Right ventricle myocardium superior (tissue), 1 donor: Measurements from ENCODE around the gene FARP1. TPM values are rescaled to one million over a fixed set of nuclear protein-coding genes. Genes with fewer than 3 reads are reported as not detected.

Experiments
- ATAC-seq: fragments of 200-7000 bp; cut with Tn5 transposase; one replicate; pipeline ENCODE4 v1.9.1; 2020; ENCODE audit warnings: mild to moderate bottlenecking; ENCODE audit not compliant: poor library complexity
- DNase-seq: peaks from one replicate; pipeline ENCODE4 v3.0.0-alpha.2; 2020
- intact Hi-C: fragments of 100-400 bp; cut with DNase I; formaldehyde crosslinking; loops from one replicate; pipeline ENCODE4 v1.11.2; 2022
- total RNA-seq: library from RNA; stranded (reverse); fragmentation: NEBNext Ultra II Directional; extraction: Animal tissue kit (Norgen Biotek cat#: 25700); gene quantifications from one replicate; pipeline ENCODE4 v1.2.1, GENCODE V29; 2021
- donor health status: DM: no; HTN: yes; CAD: no; lungs with severe emphysema.

Gene FARP1
- total RNA-seq, 1 donor from 2014 or later: 11.1 TPM

DNA sequence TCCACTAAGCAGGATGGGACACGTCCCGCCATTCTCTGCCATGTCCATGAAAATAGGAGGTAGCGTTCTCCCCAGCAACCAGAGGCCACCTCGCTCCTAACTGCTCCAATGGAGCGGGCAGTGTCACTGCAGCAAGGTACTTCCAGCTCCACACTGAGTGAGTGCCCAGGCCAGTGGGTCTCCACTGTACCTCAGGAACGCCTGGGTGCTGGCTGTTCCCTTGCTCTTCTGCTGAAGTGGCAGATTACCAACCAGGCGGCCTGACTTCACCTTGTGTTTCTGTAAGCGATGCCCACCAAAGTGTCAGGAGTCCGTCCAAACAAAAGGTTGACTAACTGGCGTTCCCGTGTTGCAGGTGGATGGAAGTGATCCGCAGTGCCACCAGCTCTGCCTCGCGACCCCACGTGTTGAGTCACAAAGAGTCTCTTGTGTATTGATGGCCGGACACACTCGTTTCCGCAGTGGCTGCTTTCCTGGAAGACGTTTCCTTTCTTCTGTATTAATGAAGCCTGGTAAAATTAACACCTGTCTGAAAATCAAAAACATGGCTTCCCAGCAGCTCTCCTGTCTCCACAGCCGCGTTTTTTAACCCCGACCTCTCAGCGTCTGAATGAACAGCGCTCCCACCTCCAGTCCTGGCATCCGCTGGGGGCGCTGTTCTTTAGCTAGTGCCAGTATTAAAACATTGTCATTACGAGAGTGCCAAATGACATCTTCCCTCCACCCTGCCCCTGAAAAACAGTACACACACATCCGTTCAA, 305.2 kb downstream of the FARP1 start:
- ATAC-seq (peak; percentile 22), DNase-seq (peak; percentile 71)
- intact Hi-C loops: loop anchor here (10.0 kb wide), 1 partner anchor 397 kb away; no protein-coding TSS in a partner anchor

DNA sequence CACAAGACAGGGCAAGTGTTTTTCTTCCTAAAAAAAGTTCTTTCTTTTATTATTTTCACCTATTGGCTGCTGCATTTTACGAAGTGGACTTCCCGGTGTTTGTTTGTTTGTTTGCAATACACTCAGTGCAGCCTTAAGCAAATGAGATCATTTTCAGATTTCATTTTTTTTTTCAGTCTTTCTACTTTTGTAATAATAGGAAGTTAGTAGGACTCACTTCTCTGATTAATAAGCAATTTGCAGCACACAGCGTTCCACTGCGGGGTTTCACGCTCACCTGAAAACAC, 305.7 kb downstream of the FARP1 start:
- DNase-seq: no peak
- intact Hi-C loops: loop anchor here (10.0 kb wide), 1 partner anchor 396 kb away; no protein-coding TSS in a partner anchor

DNA sequence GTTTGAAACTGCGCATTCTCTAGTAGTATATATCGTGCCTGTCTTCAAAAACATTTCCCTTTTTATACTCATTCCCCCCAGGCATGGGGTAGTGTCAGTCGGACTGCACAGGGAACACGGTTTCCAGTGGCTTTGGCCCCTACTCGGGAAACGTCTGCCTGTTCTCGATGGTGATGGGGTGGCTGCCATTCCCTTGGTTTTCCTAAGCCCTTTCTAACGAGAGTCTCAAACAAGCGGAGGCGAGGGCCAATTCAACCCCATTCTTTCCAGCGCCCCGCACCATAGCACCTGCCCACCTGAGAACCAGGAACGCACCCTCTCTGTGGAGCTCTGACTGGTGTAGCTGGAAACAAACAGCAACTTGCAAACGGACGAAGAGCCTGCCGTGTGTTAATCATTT, 306.4 kb downstream of the FARP1 start:
- DNase-seq (no peak), ATAC-seq (no peak)
- intact Hi-C loops: loop anchor here (10.0 kb wide), 1 partner anchor 396 kb away; no protein-coding TSS in a partner anchor

More for the DNA sequence above, 305.7 kb downstream of the FARP1 start:
- no peak for ATAC-seq

DNA sequence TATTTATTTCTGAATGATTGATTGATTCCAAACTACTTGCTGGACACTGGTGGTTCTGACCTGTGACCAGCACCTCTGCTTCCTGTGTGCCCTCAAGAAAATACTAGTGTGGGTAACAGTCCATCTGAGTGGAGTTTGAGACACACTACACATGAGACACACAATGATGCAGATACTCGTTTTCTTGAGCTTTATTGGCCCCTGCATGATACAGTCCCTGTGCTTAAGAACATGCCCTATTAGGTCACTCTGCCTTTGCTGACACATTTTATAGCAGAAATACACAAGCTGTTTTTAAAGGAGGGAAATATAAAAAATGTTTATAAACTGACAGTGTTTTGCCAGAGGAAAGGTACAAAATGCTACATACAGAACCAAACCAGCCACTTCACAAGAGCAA, 307.1 kb downstream of the FARP1 start:
- DNase-seq: no peak
- intact Hi-C loops: loop anchor here (5.0 kb wide), 1 partner anchor 127 kb away; the partner anchor contains the start of gene STK24
- ATAC-seq: no peak

DNA sequence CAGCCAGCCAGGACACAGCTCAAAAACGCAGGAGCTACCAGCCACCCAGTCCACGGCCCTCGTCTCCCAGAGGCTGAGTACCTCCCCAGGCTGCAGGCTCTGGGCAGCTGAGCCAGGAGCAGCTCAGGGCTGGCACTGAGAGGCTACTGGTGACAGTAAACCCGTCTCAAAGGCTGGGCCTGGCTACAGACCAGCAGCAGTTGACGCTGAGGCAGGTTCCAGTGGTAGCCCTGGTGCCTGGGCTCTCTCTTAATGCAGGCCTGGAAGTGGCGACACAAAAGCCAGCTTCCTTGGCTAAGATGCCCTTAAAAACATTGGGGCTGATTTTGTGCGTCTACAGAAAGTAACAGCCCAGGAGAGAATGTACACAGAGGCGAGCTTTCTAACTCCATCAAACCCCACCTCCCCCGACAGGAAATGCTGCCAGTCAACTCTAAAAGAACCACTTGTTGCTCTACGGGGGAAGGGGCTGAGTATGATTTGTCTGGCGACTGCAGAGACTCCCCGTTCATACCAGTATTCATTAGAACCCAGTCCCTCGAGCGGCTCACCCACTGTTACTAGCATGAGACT, 307.7 kb downstream of the FARP1 start:
- DNase-seq (peak; percentile 77), ATAC-seq (peak; percentile 65)
- intact Hi-C loops: loop anchor here (5.0 kb wide), 1 partner anchor 127 kb away; the partner anchor contains the start of gene STK24

DNA sequence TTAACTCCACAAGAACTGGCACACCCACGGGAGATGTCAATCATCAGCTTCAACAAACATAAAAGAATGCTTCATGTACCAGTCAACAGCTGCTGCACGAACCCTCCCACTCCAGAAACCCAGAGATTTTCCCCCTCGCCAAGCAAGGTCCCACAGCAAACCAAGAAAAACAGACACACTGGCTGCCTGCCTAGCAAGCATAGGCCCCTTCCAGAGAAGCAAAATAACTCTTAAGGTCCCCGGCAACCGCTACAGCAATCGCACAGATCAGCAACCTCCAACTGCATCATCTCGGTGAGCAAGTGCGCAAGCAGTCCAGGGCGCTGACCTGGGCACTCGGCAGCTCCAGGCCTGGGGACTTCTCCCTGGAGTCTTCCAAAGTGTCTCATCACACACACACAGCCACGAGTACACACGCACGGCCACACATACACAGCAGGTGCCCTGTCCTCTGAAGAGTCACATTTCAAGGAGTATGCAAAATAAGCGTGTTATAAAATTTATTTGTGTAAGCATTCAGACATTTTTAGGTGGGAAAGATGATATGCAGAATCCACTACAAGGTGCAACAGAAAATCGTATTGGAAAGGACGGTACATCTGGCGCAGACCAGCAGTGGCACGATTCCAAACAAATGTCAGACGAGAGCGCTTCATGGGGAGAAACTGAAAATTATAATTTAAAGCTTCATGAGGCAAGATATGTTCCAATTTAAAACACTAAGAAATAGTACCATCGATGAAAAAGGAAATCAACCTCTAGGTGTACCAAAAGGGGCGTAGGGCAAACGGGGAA, 309.0 kb downstream of the FARP1 start:
- intact Hi-C loops: loop anchor here (5.0 kb wide), 1 partner anchor 125 kb away; the partner anchor contains the start of gene STK24
- no peak for DNase-seq
- peak; percentile 6 for ATAC-seq

DNA sequence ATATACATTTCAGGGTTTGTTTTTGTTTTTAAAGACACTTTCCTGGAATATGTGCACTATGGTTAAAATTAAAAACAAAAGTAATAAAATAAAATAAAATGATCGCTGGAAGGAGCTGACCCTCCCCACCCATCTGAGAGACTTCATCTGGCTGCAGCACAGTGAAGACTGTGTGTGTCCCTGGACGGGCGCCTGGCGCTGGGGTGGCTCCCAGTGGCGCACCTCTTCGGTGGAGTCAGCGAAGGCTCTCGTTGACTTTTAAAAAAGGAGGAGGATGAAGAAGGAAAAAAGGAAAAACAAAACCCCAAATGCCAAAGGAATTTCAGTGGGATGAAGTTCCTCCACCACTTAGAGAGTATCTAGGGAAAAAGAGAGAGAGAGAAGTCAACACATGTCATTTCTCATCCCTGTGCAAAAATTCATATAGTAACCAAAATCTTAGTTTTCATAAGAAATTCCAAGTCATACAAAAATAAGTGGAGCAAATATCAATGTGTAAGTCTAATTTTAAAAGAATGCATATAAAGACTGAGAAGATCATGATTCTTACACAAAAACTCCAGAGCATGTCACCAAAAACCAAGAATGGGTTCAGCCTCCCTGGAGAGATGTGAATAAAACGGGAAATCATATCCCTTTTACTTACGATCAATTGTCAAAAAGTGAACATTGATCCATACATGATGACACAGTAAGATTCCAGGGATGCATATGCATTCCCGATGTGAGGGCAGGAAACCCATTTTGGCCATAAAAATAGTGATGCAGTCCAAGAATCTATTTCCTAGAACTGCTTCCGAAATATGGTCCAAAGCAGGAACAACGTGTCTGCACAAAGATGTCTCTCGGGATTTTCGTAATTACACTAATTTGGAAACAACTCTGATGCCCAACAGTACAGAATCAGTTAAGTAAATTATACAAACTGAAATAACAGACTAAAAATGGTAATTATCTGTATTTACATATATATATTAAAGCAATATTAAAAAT, 310.3 kb downstream of the FARP1 start:
- no peak for DNase-seq
- intact Hi-C loops: loop anchor here (5.0 kb wide), 1 partner anchor 124 kb away; the partner anchor contains the start of gene STK24
- no peak for ATAC-seq

DNA sequence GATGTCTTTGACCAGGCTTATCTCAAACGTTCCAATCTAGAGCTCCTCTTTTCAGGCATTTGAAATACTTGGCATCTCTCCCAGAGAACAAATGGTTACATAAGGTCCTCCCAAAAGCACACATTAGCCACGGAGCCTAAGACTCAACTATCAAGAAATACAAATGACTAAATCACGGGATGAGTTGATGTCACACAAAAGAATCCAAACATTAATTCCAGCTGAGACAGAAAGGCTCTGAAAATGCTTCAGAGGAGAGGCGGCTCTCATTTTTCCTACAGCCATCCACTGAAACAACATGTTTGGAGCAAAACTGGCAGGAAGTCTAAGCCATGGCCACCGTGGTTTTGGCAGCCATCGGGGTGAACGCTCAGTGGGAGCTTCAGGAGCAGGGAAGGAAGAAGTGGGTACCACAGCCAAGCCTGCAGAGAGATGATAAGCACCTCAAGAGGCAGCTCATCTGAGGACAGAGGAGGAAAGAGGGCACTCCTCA, 311.5 kb downstream of the FARP1 start:
- ATAC-seq (peak; percentile 79), DNase-seq (no peak)
- intact Hi-C loops: loop anchor here (5.0 kb wide), 1 partner anchor 123 kb away; the partner anchor contains the start of gene STK24

DNA sequence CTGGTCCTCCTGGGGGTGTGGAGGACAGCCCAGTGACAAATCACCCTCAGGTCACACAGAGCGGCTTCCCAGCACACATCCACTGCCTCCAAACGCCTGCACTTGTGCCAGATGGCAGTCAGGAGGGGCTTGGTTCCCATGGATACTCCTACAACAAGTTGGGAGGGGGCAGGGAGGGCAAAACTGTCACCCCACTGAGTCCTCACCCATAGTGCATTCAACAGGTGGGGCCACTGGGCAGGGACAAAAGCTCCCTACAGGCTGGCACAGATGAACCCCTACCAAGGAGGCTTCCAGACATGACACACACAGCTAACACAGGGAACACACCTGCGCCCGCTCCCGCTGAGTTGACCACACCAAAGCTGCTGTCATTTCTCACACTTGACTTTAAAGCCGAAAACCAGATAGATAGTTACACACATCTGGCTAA, 313.5 kb downstream of the FARP1 start:
- intact Hi-C loops: no loop called here
- ATAC-seq: no peak
- no peak for DNase-seq

DNA sequence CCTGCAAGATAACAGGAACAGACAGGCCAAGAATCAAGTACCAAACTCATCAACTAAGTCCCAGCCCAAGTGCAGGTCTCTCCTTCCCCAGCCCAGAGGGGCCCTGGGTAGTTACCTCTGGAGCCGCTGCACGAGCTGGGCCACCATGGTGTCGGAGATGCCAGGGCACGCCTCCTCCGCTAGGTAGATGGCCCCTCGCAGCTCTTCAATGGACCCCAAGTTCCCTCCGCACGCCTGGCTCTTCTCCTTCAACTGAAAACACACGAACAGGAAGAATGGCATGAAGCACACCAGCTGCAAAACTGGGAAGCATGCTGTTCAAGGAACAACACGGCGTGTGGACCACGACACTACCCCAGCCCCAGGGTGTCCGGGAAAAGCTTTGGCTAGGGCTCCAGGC, 314.2 kb downstream of the FARP1 start:
- DNase-seq (no peak), ATAC-seq (no peak)
- intact Hi-C loops: no loop called here

DNA sequence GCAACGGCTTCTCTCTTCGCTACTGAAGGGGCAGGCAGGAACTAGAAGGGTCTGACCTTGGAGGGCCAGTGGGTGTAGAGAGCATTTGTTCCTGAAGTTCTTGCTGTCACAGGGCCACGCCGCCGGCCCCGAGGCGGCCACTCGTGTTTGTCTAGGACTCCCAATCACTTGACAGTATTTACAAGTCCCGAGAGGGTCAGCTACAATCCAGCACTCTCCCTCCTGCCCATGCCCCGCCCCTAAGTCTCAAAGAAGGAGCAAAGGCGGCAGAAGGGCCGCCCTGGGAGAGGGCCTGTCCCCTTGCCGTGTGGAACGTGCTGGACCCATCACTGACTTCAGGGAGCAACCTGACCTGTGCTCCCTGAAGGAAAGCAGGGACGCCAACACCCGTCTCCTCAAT, 315.5 kb downstream of the FARP1 start:
- intact Hi-C loops: no loop called here
- DNase-seq (no peak), ATAC-seq (no peak)

DNA sequence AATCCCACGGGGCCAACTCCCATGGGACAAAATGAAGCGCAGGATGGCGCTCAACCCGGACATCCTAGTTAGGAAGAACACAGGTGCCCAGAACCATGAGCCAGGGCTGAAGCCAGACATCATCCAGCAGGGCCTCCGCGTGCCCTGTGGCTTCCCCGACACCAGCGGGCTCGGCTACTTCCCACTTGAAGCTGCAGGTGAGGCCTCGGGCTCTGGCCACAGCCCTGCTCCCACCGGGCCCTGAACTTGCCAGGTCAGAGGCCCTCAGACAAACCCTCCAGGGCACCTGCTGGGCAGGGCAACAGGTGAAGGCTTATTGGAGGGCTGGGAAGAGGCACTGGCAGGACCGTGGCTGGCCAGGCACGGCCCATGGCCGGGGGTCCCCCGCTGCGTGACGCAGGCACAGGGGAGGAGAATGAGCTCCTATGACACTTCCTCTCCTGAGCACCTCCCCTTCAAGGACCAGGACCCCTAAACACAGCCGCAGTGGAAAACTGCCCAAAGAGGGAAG, 316.3 kb downstream of the FARP1 start:
- DNase-seq (no peak), ATAC-seq (no peak)
- intact Hi-C loops: no loop called here

DNA sequence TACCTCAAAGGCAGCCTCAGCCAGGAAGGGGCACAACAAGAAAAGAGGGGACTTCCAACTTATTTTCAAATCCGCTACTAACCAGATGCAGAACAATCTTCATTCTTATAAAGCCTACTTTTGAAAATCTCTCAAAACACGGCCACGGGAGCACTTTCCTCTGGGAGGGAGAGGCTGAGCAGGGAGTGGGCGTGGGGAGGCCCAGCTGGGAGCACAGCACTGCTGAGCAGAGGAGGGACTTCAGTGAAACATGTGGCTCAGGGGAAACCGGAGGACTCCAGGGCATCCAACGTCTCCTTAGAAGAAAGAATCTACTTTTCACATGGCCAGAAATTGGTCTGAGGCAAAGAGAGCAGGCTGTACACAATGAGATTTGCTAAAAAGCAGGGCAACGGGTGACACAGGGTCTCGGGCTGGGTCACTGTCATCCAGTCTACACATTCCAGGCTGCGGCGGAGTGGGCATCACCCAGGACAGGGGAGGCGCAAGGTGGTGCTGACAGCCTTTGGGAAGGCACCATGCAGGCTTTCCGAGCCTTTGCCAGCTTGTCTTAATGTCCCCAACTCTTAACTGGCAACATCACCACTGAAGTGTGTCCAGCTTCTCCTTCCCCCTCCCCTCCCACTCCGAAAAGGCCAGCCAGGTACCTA, 317.0 kb downstream of the FARP1 start:
- no peak for DNase-seq
- intact Hi-C loops: no loop called here
- no peak for ATAC-seq

DNA sequence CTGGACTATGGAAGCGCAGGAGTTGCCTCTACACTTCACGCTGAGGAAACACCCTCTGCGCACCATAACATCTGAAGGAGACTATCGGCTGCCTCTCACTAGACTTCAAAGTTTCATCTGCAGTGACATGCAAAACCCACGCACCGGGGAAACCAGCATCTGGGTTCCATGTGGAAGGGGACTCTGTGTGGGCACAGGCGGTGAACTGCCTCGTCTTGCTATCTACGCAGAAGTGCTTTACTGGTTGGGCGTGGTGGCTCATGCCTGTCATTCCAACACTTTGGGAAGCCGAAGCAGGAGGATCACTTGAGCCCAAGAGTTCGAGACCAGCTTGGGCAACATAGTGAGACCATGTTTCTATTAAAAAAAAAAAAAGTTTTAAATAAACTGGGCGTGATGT, 317.6 kb downstream of the FARP1 start:
- ATAC-seq (no peak), DNase-seq (no peak)
- intact Hi-C loops: no loop called here

DNA sequence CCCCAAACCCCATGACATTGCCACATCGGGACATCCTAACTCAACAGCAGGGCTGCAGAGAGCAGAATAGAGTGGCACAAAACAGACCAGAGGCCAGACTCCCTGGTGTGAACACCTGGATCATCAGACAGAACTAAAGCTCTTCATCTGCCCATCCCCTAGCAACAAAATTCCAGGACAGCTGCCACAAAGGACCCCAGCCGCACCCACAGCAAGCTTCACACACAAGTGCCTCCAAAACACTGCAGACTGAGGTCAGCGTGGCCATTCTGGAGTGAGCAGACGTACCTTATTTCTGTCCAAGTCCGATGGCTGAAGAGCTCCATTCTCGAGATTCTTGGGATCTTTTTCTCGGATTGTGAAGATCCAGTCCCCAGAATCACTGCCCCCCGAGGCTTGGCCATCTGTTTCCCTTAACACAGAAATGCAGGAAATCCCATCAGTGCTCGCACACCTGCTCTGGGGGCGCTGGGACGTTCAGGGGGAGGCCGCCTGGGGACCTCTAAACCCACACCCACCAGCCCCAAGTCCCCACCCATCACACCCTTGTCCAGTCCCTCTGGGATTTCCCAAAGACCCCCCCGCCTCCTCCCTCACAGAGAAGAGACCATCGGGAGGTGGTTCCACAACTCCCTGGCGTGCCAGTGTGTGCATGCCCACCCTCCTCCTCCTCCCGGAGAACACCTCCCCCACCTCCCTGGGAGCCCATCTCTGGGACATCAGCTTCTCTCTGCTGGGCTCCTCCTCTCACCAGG, 318.8 kb downstream of the FARP1 start:
- DNase-seq (no peak), ATAC-seq (no peak)
- intact Hi-C loops: no loop called here

DNA sequence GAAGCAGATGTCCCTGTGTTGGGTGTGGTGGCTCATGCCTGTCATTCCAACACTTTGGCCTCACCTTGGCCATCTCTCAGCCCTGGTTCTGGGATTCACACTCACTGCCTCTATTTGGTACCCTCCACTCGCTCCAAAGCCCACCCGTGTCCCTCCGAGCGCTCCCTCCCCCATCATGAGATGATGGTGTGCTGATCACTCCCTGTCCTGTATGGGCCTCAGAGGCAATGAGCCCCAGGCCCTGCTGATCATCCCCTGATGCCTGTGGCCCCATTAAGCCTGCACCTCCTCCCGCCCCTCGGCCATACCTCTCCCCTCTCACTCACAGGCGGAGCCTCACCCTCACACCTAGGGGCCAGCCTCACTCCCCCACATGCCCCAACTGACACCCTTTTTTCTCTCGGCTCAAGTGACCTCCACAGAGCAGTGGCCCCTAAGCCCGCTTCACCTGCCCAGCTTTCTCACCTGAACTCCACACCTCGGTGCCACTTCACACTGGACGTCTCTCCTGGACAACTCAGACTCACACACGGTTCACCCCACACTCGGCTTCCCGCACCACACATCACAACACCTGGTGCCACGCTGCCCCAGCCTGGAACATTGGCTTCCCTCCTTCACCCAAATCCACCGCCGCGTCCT, 319.5 kb downstream of the FARP1 start:
- ATAC-seq: peak; percentile 12
- no peak for DNase-seq
- intact Hi-C loops: no loop called here
